HG03064 (cell line): ENCODE measurements around the gene NCBP3.

Source experiments
- ATAC-seq: cut with Tn5 transposase; IDR thresholded peaks from one replicate; pipeline ENCODE4 v1.9.1; 2021; ENCODE audit warnings: low read depth; ENCODE audit not compliant: unreplicated experiment

The NCBP3 gene

GRCh38 chr17:3845621-3846436 lies at the start of gene NCBP3:
NCBP3 (minus strand) TSS chr17:3846246; CDS start chr17:3846223, 23 bp downstream.
- peak; percentile 90 for ATAC-seq

DNA sequence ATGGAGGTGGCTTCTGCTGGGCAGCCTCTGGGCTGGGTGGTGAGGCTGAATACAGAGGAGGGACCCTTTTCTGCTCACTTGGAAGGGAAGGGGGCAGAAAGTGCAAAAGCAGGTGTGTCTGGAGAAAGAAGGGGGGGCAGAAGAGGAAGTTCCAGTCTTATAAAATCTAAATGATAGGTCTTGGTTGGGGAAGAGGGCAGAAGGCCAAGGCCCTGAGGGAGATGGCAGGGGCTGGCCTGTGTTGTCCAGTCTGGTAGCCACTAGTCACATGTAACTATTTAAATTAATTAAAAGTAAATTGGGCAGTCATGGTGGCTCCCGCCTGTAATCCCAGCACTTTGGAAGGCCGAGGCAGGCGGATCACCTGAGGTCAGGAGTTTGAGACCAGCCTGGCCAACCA lies 49.3 kb upstream of the NCBP3 start:
- no peak for ATAC-seq

GRCh38 chr17:3894911-3895343 lies 48.9 kb upstream of the NCBP3 start:
- no peak for ATAC-seq

DNA sequence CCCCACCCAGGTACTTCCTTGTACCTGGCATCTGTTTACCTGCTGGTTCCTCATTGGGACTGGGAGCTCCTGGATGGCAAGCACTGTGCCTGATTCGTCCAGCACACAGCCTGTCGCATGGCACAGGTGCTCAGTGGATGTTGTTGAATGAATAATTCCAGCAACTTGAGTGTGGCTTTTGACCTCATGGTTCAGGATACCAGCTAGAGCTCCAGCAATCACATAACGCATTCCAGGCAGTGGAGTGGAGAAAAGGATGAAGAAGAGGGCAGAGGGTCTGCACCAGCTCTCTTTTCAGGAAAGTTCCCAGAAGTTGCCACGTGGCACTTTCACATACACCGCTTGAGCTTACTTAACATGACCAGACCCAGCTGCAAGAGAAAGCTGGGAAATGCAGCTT lies 48.1 kb upstream of the NCBP3 start:
- ATAC-seq = no peak

DNA sequence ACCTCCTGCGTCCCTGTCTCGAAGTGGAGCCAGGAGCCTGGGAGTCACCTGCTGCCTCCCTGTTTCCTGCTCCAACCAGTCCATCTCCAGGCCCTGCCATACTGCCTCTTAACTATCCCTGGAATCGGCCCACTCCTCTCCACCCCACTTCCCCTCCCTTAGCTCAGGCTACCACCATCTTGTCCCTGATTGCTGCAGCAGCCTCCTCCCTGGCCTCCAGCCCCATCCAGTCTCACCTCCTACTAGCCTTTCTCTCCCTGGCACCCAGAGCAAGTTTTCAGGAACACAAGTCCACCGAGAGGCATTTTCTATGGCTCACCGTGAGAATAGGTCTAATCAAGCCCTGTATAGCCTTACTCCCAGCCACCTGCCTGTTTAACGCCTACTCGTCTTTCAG lies 47.7 kb upstream of the NCBP3 start:
- ATAC-seq = no peak

DNA sequence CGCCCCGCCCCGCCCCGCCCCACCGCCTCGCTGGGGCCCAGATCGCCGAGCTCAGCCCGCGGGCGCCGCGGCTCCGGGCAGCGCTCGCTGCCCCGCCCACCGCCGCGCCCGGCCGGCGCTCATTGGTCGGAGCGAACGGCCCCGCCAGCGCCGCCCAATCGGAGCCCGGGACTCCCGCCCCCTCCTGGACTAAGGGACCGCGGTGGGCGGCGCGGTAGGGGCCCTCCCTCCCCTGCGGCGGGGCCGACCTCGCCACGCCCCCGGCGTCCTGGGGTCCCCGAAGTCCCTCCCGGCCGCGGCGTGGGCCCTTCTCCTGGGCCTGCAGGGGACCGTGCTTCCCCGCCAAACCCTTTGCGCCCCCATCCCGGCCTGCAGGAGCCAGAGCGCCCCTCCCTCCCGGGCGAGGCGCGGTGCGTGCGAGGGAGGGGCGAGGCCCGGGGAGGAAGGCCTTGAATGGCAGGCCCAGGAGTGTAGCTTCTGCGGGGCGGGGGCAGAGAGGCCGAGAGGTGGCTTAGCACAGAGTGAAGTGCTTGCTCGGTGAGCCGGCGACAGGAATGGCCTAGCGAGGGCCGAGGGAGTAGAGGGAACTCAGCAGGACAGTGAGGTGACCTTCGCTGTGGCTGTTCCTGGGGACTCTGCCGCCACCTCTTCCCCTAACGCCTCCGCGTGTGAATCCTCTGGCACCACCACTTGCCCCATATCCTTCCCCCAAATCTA lies 47.1 kb upstream of the NCBP3 start, which contains the start of gene CAMKK1:
Gene CAMKK1 (minus strand): TSS at position 51 of the 717 bp plus-strand sequence. CDS start 7,366 bp downstream, outside the sequence.
- ATAC-seq = peak; percentile 72

DNA sequence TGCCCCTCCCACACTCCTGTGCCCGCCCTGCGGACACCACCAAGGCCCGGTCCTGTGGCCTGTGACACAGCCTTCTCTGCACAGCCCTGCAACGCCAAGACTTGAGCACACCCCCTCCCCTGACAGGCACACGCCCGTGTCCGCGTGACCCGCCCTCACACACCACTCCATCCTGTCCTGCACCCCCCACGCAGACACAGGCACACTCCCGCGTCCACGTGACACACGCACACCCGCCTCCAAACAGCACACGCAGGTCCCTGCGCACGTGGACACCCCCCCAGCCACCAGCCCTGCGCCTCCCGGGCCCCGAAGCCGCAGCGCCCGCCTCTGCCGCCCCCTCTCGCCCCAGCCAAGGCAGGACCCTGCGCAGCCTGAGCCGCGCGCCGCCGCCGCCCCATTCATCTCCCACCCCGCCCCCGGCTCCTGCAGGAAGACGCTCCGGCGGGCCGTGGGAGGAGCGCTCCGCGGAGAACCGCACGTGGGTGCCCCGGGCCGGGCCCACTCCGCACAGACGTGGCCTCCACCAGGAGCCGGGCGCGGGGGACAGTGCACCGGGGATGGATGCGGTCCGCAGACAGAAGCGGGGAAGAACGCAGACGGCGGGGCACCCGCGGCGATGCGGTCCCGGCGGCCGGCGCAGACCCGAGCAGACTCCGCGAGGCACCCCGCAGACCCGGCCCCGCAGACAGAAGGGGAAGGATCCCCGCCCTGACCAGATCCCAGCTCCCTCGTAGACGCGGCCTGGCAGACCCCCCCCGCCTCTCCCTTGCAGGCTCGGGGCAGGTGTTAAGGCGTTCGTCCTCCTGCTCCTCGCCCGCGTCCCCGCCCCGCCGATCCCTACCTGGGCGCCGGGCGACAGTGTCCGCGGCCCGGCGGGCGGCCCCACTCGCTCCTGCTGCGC lies 46.3 kb upstream of the NCBP3 start:
- ATAC-seq = no peak

DNA sequence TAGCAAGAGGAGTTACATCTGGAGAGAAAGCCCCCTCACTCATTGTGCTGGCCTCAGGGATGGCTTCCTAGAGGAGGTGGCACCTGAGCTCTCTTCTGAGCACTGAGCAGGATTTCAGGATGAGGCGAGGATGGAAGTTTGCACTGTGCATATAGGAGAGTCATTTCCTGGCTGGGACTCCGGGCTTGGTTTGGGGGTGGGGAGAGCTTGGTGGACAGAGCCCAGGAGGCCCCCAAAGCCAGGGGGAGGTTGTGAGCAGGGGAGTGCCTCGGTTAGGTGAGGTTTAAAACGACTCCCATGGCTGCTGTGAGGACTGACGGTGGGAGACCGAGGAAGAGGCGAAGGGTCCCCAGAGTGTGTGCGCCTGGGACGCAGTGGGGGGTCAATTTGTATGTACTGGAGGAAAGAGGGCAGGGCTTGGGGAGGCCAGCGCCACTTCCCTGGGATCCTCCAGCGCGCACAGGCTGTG lies 45.6 kb upstream of the NCBP3 start:
- ATAC-seq = no peak

GRCh38 chr17:3890878-3891219 lies 44.8 kb upstream of the NCBP3 start:
- no peak for ATAC-seq

- no peak for ATAC-seq
Measured at GRCh38 chr17:3890082-3890877, 44.2 kb upstream of the NCBP3 start.

- ATAC-seq = no peak
Measured at GRCh38 chr17:3889325-3890012, 43.4 kb upstream of the NCBP3 start.

- ATAC-seq = no peak
Measured at GRCh38 chr17:3888343-3889171, 42.5 kb upstream of the NCBP3 start.

DNA sequence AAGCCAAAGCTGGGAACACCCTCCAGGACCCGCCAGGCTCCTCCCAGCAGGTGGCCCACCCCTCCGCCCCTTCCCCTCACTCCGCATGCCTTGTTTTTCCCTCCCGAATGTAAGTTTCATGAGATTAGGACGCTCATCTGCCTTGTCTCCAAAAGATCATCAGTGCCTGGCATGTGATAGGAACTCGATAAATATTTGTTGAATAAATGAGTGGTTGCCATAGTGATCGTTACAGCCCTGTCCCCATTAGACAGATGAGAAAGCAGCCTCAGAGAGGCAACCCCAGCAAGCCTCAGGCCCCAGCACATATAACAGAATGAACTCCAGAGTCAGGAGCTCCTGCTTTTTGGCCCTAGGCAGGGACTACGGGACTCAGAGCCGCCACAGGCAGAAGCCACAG lies 41.8 kb upstream of the NCBP3 start:
- ATAC-seq = no peak

DNA sequence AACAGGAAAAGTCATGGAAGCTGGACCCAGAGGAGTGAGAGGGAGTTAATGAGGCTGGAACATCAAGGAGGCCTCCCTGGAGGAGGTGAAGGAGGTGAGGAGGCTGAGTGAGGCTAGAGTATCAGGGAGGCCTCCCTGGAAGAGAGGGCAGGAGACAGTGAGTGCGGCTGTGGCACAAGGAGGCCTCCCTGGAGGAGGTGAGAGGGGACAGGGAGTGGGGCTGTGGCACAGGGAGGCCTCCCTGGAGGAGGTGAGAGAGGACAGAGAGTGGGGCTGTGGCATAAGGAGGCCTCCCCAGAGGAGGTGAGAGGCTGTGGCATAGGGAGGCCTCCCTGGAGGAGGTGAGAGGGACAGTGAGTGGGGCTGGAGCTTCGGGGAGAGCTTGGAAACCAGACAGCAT lies 41.3 kb upstream of the NCBP3 start:
- no peak for ATAC-seq

DNA sequence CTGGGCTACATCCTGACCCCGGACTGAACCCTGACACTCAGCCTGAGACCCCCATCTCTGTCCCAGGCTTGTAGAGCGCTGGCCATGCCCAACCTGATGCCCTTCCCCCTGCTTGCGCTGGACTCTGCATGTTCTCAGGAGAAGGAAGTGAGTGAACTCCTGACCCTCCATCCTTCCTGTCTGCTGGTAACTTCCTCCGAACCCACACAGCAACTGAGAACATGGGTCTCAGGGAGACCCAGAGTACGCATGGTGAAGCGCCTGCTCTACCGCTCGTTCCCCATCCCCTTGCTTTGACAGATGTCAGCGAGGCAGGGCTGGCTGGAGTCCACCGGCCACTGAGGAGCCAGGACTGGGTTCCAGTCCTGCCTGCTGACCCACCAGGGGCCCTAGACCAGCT lies 40.7 kb upstream of the NCBP3 start:
- ATAC-seq = no peak

DNA sequence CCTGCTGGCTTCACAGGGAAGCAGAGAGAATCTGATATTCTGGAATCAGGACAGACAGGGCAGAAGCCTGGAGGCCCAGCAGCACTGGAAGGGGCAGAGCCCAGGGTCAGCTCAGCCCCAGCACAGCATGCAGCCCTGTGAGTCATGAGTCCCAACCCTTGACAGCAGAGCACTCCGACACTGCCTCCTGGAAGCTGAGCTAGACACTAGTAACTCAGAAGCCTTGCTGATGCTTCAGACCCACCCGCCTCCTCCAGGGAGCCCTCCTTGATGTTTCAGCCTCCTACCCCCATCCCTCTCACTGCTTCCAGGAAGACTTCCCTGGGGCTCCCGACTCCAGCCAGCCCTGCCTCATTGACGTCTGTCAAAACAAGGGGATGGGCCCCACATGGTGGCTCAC lies 39.9 kb upstream of the NCBP3 start:
- no peak for ATAC-seq

DNA sequence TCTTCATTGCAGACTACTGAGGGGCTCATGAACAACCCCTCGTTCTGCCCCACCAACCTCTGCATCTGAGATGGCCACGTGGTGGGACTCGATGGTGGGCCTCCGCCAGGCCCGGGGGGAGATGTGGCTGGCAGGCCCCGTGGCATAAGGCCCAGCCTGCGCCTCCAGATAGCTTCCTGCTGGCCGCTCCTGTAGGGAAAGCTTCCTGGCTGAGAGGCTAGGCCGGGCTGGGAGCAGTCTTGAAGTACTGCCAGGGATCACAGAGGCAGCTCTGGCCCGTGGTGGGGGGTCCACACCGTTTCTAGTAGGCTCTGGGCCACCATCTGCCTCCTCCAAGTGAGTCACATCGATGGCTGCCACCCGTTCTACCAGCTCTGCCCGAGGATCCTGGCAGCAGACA lies 39.2 kb upstream of the NCBP3 start:
- ATAC-seq = no peak

- ATAC-seq = no peak
Measured at GRCh38 chr17:3884188-3884587, 38.1 kb upstream of the NCBP3 start.

DNA sequence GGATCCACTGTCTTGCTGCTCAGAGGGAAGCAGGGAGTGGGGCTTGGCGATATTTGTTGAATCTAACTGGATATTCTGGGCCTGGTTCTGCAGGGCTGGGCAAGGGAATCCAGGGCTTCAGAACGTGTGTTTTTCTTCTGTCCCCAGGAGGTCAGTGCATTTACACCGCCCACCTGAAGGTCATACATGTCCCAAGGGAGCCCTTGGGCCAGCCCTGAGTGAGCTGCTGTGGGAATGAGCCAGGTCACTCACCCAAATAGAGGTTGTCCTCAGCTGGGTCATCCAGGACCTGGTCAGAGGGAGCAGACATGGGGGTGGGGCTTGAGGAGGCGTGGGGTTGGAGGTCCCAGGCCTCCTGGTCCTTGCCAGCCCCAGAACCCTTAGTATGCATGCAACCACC lies 36.2 kb upstream of the NCBP3 start:
- no peak for ATAC-seq
